Breast epithelium (tissue), 3 donors: Measurements from ENCODE around the gene RAB24.

Experiments used
- CTCF ChIP-seq, 3 donors: fragments of 450-650 bp; IDR thresholded peaks; one replicate each; pipeline ENCODE4 v1.5.1; 2016 to 2017; ENCODE audit warnings: antibody characterized with exemption in 3 of 3, mild to moderate bottlenecking in 3 of 3, moderate library complexity in 3 of 3
- POLR2A ChIP-seq: fragments of 450-650 bp; IDR thresholded peaks from one replicate; pipeline ENCODE4 v1.6.1; 2016; ENCODE audit warnings: antibody characterized with exemption, mild to moderate bottlenecking, moderate library complexity

GRCh38 chr5:177291735-177292134 lies 11.8 kb downstream of the RAB24 start:
- TF ChIP-seq CTCF (IDR thresholded peaks at IDR 0.05) (no peak), POLR2A (no peak)
